Measurements from ENCODE around the gene CFAP299. TPM values are rescaled to one million over a fixed set of nuclear protein-coding genes. Genes with fewer than 3 reads are reported as not detected.

The CFAP299 gene
- total and polyA plus RNA-seq, 9 of the 15 experiments (the other 6 are each of a cell fraction or from before 2014, with no cell fraction given) = 0.09 to 3.0 (median 0.76) TPM

- TF ChIP-seq E2F1 (CRISPR knock-in tag; IDR thresholded peaks at IDR 0.05) (no peak), HDAC3 (IDR thresholded peaks at IDR 0.05; ENCODE audit: borderline replicate concordance, partially characterized antibody) (no peak), CBX1 (IDR thresholded peaks at IDR 0.05; ENCODE audit: low read depth) (no peak), ZNF717 (CRISPR knock-in tag; IDR thresholded peaks at IDR 0.05) (no peak), POLR2A (conservative IDR thresholded peaks at IDR 0.05) (no peak)
Observed at GRCh38 chr4:80465736-80466135, 130.2 kb downstream of the CFAP299 start (continued).

- POLR2A ChIA-PET = interaction anchor here (1.0 kb wide), 1 partner anchor 15 kb away, joined by 3 read pairs; no protein-coding TSS in a partner anchor
- H3K4me1 ChIP-seq (replicated peaks in 1 of 2; ENCODE audit: control insufficient read depth in 2 of 2, insufficient read depth in 2 of 2, low read length in 2 of 2) = no peaks in the 10 kb centered on the region; a peak in 2 of 5 replicates
- no peak overlapping the region for H3K4me2 ChIP-seq (ENCODE audit: insufficient read depth, low read length)
- in situ Hi-C loops (cut with MboI) (no loop called here), intact Hi-C loops (cut with micrococcal nuclease) (no loop called here)
- no peaks in the 10 kb centered on the region for H3K79me2 ChIP-seq (ENCODE audit: control insufficient read depth, insufficient read depth, low read length)
- no peak overlapping the region for H2AFZ ChIP-seq (ENCODE audit: low read depth, low read length)
- CTCF ChIA-PET (ENCODE audit: low intra/inter-chr PET ratio) = no interaction called here
- no peaks in the 10 kb centered on the region for H4K20me1 ChIP-seq (replicated peaks; ENCODE audit: control insufficient read depth, insufficient read depth, low read length)
- no peak overlapping the region for H3K4me3 ChIP-seq
- 0% methylated on average over 1 of the region's 1 CpG for WGBS (ENCODE audit: insufficient coverage, low coverage, missing lambda C conversion rate)
- H3K9me3 ChIP-seq (replicated peaks; ENCODE audit: control insufficient read depth, insufficient read depth, low read depth, low read length) = no peaks in the 10 kb centered on the region
- BruUV-seq (replicated peaks) = no TSS peak
- H3K9ac ChIP-seq (ENCODE audit: insufficient read depth in 1 of 2, low read depth in 2 of 2, low read length in 2 of 2) = no peak overlapping the region
- no peaks in the 10 kb centered on the region for H3K36me3 ChIP-seq (ENCODE audit: control insufficient read depth, insufficient read depth, low read length)
- H3K27me3 ChIP-seq (ENCODE audit: control insufficient read depth in 2 of 2, insufficient read depth in 2 of 2, low read length in 2 of 2) = no peaks in the 10 kb centered on the region
- FAIRE-seq (no peak), ATAC-seq (no peak), DNase-seq (ENCODE audit: extremely low read depth in 1 of 4, low spot score in 3 of 4) (no peak)
- no peaks in the 10 kb centered on the region for H3K9me1 ChIP-seq (ENCODE audit: control insufficient read depth, insufficient read depth, low read length)
- no peak overlapping the region for H3K27ac ChIP-seq (ENCODE audit: extremely low read depth, low read depth, low read length)
- TF ChIP-seq CEBPG (CRISPR knock-in tag; IDR thresholded peaks at IDR 0.05) = peak; percentile 68
- TF ChIP-seq CEBPG (tag; conservative IDR thresholded peaks at IDR 0.05 in 1 of 2, IDR thresholded peaks at IDR 0.05 in 1 of 2) = peak; percentile 65 to 81
- no peak for TF ChIP-seq SFPQ (IDR thresholded peaks at IDR 0.05; ENCODE audit: low read depth, low read length)
- TF ChIP-seq MAFG (tag; conservative IDR thresholded peaks at IDR 0.05) = 0 out of 2 replicates have a peak, but pooled peaks have one; percentile 28
- TF ChIP-seq EP300 (IDR thresholded peaks at IDR 0.05; ENCODE audit: low read length) = no peak
- no peak for TF ChIP-seq ARNT (IDR thresholded peaks at IDR 0.05)
- TF ChIP-seq ZNF57 (CRISPR knock-in tag; IDR thresholded peaks at IDR 0.05) = no peak
- TF ChIP-seq ZBTB49 (CRISPR knock-in tag; IDR thresholded peaks at IDR 0.05; ENCODE audit: borderline replicate concordance) = no peak
- TF ChIP-seq HDAC6 (IDR thresholded peaks at IDR 0.05; ENCODE audit: low read depth, low read length) = no peak
- TF ChIP-seq TSC22D4 (tag; IDR thresholded peaks at IDR 0.05) = no peak
- no peak for TF ChIP-seq CBFB (CRISPR knock-in tag; IDR thresholded peaks at IDR 0.05)
- TF ChIP-seq NR2C2 (CRISPR knock-in tag; IDR thresholded peaks at IDR 0.05) = no peak
- peak; percentile 33; the same call in 1 of the 2 replicates for TF ChIP-seq NR2C2 (tag; IDR thresholded peaks at IDR 0.05)
Observed at GRCh38 chr4:80466618-80467017, 131.1 kb downstream of the CFAP299 start.

Measured in K562 (cell line).